Testis (tissue), 3 donors: ENCODE results near the gene PABPC1L. TPM values are rescaled to one million over a fixed set of nuclear protein-coding genes. Genes with fewer than 3 reads are reported as not detected.

Experiments used
- DNase-seq: peaks from one replicate; pipeline ENCODE4 v3.0.0-alpha.2; 2019
- H3K27ac ChIP-seq, 2 donors: fragments of 200-600 bp; sonication (generic); one replicate each; pipeline ENCODE4 v1.5.1; 2019
- H3K27me3 ChIP-seq: fragments of 200-600 bp; sonication (generic); one replicate; pipeline ENCODE4 v1.5.1; 2019
- H3K36me3 ChIP-seq: fragments of 200-600 bp; sonication (generic); one replicate; pipeline ENCODE4 v1.5.1; 2017; ENCODE audit warnings: low read depth; ENCODE audit errors: missing control alignments
- H3K4me1 ChIP-seq: fragments of 200-600 bp; sonication (generic); one replicate; pipeline ENCODE4 v1.5.1; 2019
- H3K4me3 ChIP-seq, 2 donors: fragments of 200-600 bp; sonication (generic); one replicate each; pipeline ENCODE4 v1.5.1; 2017 to 2019
- H3K9me3 ChIP-seq: fragments of 200-600 bp; sonication (generic); one replicate; pipeline ENCODE4 v1.5.1; 2017
- POLR2A ChIP-seq: fragments of 450-650 bp; IDR thresholded peaks from one replicate; pipeline ENCODE4 v1.6.1; 2017; ENCODE audit warnings: antibody characterized with exemption, mild to moderate bottlenecking, moderate library complexity
- WGBS, 2 donors: methylation state at CpG; one replicate each; pipeline ENCODE4 v1.1.5; 2018; 5-methylcytosine and 5-hydroxymethylcytosine counted together
- intact Hi-C: fragments of 100-400 bp; cut with DNase I; formaldehyde crosslinking; loops from one replicate; pipeline ENCODE4 v1.15.1; 2023; ENCODE audit warnings: low total_unique reads
- polyA plus RNA-seq: library from polyadenylated mRNA; stranded (reverse); fragments of 350-450 nt; fragmentation: Illumina TruSeq; extraction: RNeasy Lipid Tissue Mini Kit (QIAGEN cat#74804); gene quantifications from one replicate; pipeline ENCODE4 v1.2.3, GENCODE V29; 2014; ENCODE audit warnings: low read depth, low replicate concordance; ENCODE audit not compliant: insufficient read depth
- total RNA-seq, 2 donors: library from RNA; depleted of rRNA; stranded (reverse); fragments of >200 nt; gene quantifications; one replicate each; pipeline ENCODE4 v1.2.3, GENCODE V29; 2016
- TF ChIP-seq, protein P1 (sequence below), 3 experiments: fragments of 450-650 bp in 2 of 3; fragments of 200-600 bp in 1 of 3; sonication (generic) in 1 of 3; IDR thresholded peaks; one replicate each; pipeline ENCODE4 v1.5.1; 2016 to 2019; ENCODE audit warnings: antibody characterized with exemption in 3 of 3, mild to moderate bottlenecking in 2 of 3, moderate library complexity in 1 of 3

The PABPC1L gene
- total and polyA plus RNA-seq, 3 donors from 2014 or later, result 27.9 to 71.7 (median 59.2) TPM

DNA sequence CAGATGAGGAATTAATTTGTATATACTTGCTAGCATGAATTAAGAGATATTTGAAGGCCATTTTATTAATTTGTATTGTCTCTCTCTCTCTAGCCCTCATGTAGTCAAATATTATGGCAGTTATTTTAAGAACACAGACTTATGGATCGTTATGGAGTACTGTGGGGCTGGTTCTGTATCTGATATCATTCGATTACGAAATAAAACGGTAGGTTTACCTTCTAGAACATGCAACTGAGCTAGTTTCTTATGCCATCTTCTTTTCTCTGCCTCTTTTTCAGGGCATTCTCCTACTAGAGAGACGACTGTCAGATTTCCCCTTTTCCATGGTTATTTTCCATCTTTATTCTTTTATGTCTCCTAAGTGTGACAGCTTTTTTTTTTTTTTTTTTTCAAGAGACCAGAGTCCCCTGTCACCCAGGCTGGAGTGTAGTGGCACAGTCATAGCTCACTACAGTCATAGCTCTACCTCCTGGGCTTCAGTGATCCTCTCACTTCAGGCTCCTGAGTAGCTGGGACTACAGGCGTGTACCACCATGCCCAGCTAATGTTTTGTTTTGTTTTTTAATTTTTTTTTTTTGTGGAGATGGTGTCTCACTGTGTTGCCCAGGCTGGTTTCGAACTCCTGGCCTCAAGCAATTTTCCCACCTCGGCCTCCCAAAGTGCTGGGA is 72.0 kb downstream of the PABPC1L start:
- intact Hi-C loops, result no loop called here
- H3K27ac ChIP-seq, result no peak overlapping the region
- H3K4me3 ChIP-seq, result no peak overlapping the region
- no peaks in the 10 kb centered on the region for H3K9me3 ChIP-seq
- H3K36me3 ChIP-seq, result no peaks in the 10 kb centered on the region
- 90 to 94% methylated on average over 8 of the region's 8 CpGs for WGBS, 2 donors
- TF ChIP-seq, protein P1, sequence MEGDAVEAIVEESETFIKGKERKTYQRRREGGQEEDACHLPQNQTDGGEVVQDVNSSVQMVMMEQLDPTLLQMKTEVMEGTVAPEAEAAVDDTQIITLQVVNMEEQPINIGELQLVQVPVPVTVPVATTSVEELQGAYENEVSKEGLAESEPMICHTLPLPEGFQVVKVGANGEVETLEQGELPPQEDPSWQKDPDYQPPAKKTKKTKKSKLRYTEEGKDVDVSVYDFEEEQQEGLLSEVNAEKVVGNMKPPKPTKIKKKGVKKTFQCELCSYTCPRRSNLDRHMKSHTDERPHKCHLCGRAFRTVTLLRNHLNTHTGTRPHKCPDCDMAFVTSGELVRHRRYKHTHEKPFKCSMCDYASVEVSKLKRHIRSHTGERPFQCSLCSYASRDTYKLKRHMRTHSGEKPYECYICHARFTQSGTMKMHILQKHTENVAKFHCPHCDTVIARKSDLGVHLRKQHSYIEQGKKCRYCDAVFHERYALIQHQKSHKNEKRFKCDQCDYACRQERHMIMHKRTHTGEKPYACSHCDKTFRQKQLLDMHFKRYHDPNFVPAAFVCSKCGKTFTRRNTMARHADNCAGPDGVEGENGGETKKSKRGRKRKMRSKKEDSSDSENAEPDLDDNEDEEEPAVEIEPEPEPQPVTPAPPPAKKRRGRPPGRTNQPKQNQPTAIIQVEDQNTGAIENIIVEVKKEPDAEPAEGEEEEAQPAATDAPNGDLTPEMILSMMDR (IDR thresholded peaks at IDR 0.05), result no peak
- TF ChIP-seq POLR2A, result no peak
- H3K4me1 ChIP-seq, result no peaks in the 10 kb centered on the region
- no peak for DNase-seq
- H3K27me3 ChIP-seq, result no peaks in the 10 kb centered on the region

DNA sequence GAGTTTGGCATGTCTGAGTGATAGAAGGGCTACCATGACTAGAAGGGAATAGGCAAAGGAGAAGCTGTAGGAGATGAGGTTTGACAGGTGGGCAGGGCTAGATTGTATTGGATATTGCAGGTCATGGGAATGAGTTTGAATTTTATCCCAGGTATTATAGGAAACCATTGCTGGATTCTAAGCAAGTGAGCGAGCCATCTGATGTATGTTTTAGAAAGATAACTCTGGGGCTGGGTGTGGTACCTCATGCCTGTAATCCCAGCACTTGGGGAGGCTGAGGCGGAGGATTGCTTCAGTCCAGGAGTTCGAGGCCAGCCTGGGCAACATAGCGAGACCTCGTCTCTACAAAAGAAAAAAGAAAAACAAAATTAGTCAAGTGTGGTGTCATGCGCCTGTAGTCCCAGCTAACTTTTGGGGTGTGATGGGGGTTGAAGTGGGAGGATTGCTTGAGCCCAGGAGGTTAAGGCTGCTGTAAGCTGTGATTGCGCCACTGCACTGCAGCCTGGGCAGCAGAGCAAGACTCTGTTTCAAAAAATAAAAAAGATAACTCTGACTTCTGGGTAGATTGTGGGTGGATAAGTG is 73.3 kb downstream of the PABPC1L start:
- H3K4me1 ChIP-seq, result no peaks in the 10 kb centered on the region
- H3K27ac ChIP-seq, result no peak overlapping the region
- TF ChIP-seq, protein P1 (IDR thresholded peaks at IDR 0.05), result no peak
- no peak for TF ChIP-seq POLR2A
- no peak overlapping the region for H3K4me3 ChIP-seq
- DNase-seq, result no peak
- WGBS, 2 donors, result 92 to 94% methylated on average over 7 of the region's 7 CpGs
- H3K27me3 ChIP-seq, result no peaks in the 10 kb centered on the region
- intact Hi-C loops, result no loop called here
- no peaks in the 10 kb centered on the region for H3K36me3 ChIP-seq
- no peaks in the 10 kb centered on the region for H3K9me3 ChIP-seq

DNA sequence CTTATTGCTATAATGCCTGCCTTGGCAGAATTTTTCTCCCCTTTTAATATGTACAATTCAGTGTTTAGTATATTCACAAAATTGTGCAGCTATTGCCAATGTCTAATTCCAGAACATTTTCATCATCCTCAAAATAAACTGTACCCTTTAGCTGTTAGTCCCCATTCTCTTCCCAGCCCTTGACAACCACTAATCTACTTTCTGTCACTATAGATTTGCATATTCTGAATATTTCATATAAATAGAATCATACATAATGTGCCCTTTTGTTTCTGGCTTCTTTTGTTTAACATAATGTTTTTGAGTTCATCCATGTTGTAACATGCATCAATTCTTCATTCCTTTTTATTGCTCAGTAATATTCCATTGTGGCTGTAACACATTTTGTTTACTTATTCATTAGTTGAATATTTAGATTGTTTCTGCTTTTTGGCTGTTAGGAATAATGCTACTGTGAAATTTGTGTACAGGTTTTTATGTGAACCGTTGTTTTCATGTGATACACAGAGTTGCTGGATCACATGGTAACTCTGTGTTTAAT is 78.8 kb downstream of the PABPC1L start:
- Histone ChIP-seq H3K4me1 (peaks cover 9% of the 10 kb centered on the region), H3K9me3 (no peaks in the 10 kb centered on the region), H3K27ac (no peak overlapping the region), H3K27me3 (no peaks in the 10 kb centered on the region), H3K36me3 (no peaks in the 10 kb centered on the region), H3K4me3 (no peak overlapping the region)
- 78 to 93% methylated on average over 1 of the region's 1 CpG for WGBS, 2 donors
- intact Hi-C loops, result no loop called here
- no peak for DNase-seq
- TF ChIP-seq, protein P1 (IDR thresholded peaks at IDR 0.05), result no peak
- no peak for TF ChIP-seq POLR2A

Other genes with a start within 250 kb of the PABPC1L start
- gene CCN5, start 194.7 kb upstream of the PABPC1L start, total RNA-seq, result 100 to 1,000 TPM in 1 of 2 donors, 10 to 100 TPM in 1; 37.0 to 152 TPM
- gene CCN5, start 194.7 kb upstream of the PABPC1L start, polyA plus RNA-seq, result 52.0 TPM
- 10 to 100 TPM; 16.9 to 23.4 TPM for gene KCNK15, start 164.2 kb upstream of the PABPC1L start, total RNA-seq
- 4.4 TPM for gene KCNK15, start 164.2 kb upstream of the PABPC1L start, polyA plus RNA-seq
- 10 to 100 TPM; 29.7 to 72.1 TPM for gene RIMS4, start 99.5 kb upstream of the PABPC1L start, total RNA-seq
- gene RIMS4, start 99.5 kb upstream of the PABPC1L start, polyA plus RNA-seq, result 32.1 TPM
- gene YWHAB, start 24.4 kb upstream of the PABPC1L start, total RNA-seq, result 100 to 1,000 TPM; 106 to 127 TPM
- 125 TPM for gene YWHAB, start 24.4 kb upstream of the PABPC1L start, polyA plus RNA-seq
- 100 to 1,000 TPM; 212 to 246 TPM for gene TOMM34, start 50.3 kb downstream of the PABPC1L start, total RNA-seq
- 263 TPM for gene TOMM34, start 50.3 kb downstream of the PABPC1L start, polyA plus RNA-seq
- gene STK4, start 56.5 kb downstream of the PABPC1L start, total RNA-seq, result 10 to 100 TPM; 39.6 to 42.7 TPM
- gene STK4, start 56.5 kb downstream of the PABPC1L start, polyA plus RNA-seq, result 24.9 TPM
- 1 to 10 TPM; 4.6 to 7.7 TPM for gene KCNS1, start 191.1 kb downstream of the PABPC1L start, total RNA-seq
- gene KCNS1, start 191.1 kb downstream of the PABPC1L start, polyA plus RNA-seq, result 2.1 TPM
- 1 to 10 TPM in 1 of 2 donors, under 1 TPM in 1; 0.87 to 1.4 TPM for gene WFDC5, start 205.1 kb downstream of the PABPC1L start, total RNA-seq
- gene WFDC5, start 205.1 kb downstream of the PABPC1L start, polyA plus RNA-seq, result 2.1 TPM
- gene WFDC12, start 214.4 kb downstream of the PABPC1L start, total RNA-seq, result not detected
- not detected for gene WFDC12, start 214.4 kb downstream of the PABPC1L start, polyA plus RNA-seq